ENCODE measurements around the gene DGKB. TPM values are rescaled to one million over a fixed set of nuclear protein-coding genes. Genes with fewer than 3 reads are reported as not detected.

The DGKB gene
- total and polyA plus RNA-seq, 12 donors, result 0.07 to 5.8 (median 1.5) TPM; not detected in 3

DNA sequence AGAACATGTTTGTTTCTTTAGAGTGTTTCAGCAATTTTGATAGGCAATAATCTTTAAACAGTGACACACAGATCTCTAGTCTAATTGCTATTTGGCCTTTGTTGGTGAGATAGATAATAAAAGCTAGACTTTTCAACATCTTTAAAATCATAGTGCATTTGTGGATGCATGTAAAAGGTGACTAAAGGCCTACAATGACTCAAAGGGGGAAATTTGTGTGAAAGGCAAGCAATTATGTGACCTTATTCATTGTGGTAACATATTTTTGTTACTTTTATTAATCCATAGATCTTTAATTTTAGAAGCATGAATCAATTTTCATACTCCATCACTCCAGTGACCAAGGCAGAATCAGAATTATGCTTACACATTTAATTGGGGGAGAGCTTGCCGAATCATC is 299.7 kb downstream of the DGKB start:
- TF ChIP-seq, protein P1, sequence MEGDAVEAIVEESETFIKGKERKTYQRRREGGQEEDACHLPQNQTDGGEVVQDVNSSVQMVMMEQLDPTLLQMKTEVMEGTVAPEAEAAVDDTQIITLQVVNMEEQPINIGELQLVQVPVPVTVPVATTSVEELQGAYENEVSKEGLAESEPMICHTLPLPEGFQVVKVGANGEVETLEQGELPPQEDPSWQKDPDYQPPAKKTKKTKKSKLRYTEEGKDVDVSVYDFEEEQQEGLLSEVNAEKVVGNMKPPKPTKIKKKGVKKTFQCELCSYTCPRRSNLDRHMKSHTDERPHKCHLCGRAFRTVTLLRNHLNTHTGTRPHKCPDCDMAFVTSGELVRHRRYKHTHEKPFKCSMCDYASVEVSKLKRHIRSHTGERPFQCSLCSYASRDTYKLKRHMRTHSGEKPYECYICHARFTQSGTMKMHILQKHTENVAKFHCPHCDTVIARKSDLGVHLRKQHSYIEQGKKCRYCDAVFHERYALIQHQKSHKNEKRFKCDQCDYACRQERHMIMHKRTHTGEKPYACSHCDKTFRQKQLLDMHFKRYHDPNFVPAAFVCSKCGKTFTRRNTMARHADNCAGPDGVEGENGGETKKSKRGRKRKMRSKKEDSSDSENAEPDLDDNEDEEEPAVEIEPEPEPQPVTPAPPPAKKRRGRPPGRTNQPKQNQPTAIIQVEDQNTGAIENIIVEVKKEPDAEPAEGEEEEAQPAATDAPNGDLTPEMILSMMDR (IDR thresholded peaks at IDR 0.05), result no peak
- no peak for TF ChIP-seq POLR2A (IDR thresholded peaks at IDR 0.05)
- intact Hi-C loops (cut with DNase I), result no loop called here
- Histone ChIP-seq H3K9me3 (replicated peaks in 1 of 3) (peaks cover 0 to 5% (median 0%) of the 10 kb centered on the region in 3 donors), H3K36me3 (replicated peaks in 1 of 2) (no peaks in the 10 kb centered on the region), H3K27ac (no peak overlapping the region), H3K4me1 (replicated peaks in 1 of 2) (no peaks in the 10 kb centered on the region), H3K27me3 (no peaks in the 10 kb centered on the region), H3K4me3 (no peak overlapping the region)
- DNase-seq, result no peak
- 91 to 98% (median 92%) methylated on average over 1 of the region's 1 CpG for WGBS, 4 donors

DNA sequence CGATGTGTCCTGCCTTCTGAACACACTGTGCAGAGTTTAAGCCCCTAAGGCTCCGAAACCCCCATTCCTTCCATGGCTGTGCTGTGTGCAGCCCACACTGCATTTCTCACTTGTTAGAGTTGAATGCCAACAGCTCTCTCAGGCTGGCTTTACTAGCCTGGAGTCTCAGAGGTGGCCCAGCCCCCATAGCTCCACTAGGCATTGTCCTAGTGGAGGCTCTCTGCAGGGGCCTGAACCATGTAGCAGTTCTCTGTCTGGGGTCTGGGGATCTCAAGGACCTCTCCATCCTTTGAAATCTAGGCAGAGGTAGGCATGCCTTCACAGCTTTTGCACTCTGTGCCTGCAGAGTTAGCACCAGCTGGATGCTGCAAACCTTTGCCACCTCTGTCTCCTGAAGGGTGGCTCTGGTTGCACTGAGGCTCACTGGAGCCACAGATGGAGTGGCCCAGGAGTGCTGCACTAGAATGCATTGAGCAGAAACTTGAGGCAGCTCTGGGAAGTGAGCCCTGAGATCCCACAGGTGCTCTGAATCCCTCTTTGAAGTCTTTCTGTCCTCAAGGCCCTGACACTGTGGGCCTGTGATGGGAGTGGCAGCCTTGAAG is 301.7 kb downstream of the DGKB start:
- Histone ChIP-seq H3K27me3 (no peaks in the 10 kb centered on the region), H3K4me3 (no peak overlapping the region), H3K9me3 (replicated peaks in 1 of 3) (peaks cover 0 to 5% (median 0%) of the 10 kb centered on the region in 3 donors), H3K27ac (no peak overlapping the region), H3K4me1 (replicated peaks in 1 of 2) (no peaks in the 10 kb centered on the region), H3K36me3 (replicated peaks in 1 of 2) (no peaks in the 10 kb centered on the region)
- WGBS, 4 donors, result 84 to 95% (median 87%) methylated on average over 2 of the region's 2 CpGs
- intact Hi-C loops (cut with DNase I), result no loop called here
- no peak for TF ChIP-seq POLR2A (IDR thresholded peaks at IDR 0.05)
- TF ChIP-seq, protein P1 (IDR thresholded peaks at IDR 0.05), result no peak
- no peak for DNase-seq

DNA sequence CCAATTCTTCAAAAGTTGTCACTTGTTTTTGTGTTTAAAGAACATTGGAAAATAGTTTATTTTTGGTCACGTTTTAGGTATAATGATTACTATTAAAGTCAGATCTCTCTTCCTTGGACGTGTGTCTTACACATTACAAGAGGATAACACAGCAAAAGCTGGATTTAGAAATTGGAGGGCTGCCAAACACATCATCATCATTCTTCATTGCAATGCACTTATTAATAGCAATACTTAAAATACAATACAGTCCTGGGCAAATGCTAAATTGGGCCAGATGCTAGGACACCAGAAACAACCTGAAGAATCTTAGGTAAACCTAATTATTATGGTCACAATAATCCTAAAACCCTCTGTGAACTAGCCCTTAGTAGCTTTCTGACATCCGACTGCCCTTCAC is 303.6 kb downstream of the DGKB start:
- no peak overlapping the region for H3K27ac ChIP-seq
- intact Hi-C loops (cut with DNase I), result no loop called here
- no peaks in the 10 kb centered on the region for H3K36me3 ChIP-seq (replicated peaks in 1 of 2)
- WGBS, 4 donors, result 39 to 45% (median 42%) methylated on average over 3 of the region's 3 CpGs
- no peak for DNase-seq
- H3K4me3 ChIP-seq, result no peak overlapping the region
- no peaks in the 10 kb centered on the region for H3K27me3 ChIP-seq
- TF ChIP-seq, protein P1 (IDR thresholded peaks at IDR 0.05), result no peak
- no peak for TF ChIP-seq POLR2A (IDR thresholded peaks at IDR 0.05)
- peaks cover 0 to 4% (median 0%) of the 10 kb centered on the region in 3 donors for H3K9me3 ChIP-seq (replicated peaks in 1 of 3)
- H3K4me1 ChIP-seq (replicated peaks in 1 of 2), result no peaks in the 10 kb centered on the region

DNA sequence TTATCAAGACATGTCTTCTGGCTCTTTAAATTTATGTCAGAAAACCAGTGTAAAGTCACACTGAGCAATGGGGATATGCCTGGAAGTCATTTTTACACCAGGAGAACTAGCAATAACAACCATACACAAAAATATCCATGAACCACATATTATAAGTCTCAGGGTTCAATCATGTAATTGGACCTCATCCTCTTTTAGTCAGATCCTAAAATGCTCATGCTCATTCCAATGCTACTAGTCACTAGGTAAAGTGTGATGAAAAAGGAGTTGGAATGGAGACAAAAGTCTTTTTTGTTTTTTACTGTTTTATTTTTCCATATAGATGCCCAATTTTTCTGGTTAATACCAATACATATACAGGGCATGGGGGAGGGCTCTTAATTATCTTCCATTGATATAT is 306.1 kb downstream of the DGKB start:
- intact Hi-C loops (cut with DNase I), result no loop called here
- no peak for TF ChIP-seq POLR2A (IDR thresholded peaks at IDR 0.05)
- TF ChIP-seq, protein P1 (IDR thresholded peaks at IDR 0.05), result no peak
- DNase-seq, result no peak
- Histone ChIP-seq H3K27me3 (no peaks in the 10 kb centered on the region), H3K4me1 (replicated peaks in 1 of 2) (no peaks in the 10 kb centered on the region), H3K9me3 (replicated peaks in 1 of 3) (no peaks in the 10 kb centered on the region), H3K27ac (no peak overlapping the region), H3K4me3 (no peak overlapping the region), H3K36me3 (replicated peaks in 1 of 2) (no peaks in the 10 kb centered on the region)

Measured in adrenal gland (tissue), 12 donors.